Measurements from ENCODE around the gene TUBA1B.
"Not testable (repeated sequence)": the region's sequence is repeated elsewhere in the genome, so short reads cannot be mapped to it uniquely, and the experiment has no call there.

Gene TUBA1B

GRCh38 chr12:49161901-49162300, 30.7 kb upstream of the TUBA1B start:
- not testable (repeated sequence) for H3K36me3 ChIP-seq (replicated peaks in 1 of 2; ENCODE audit: control insufficient read depth in 2 of 2, insufficient read depth in 2 of 2, low read length in 2 of 2); H3K4me3 ChIP-seq (ENCODE audit: low read length in 2 of 2); H3K4me2 ChIP-seq (ENCODE audit: insufficient read depth, low read length, poor library complexity, severe bottlenecking); H2BK12ac ChIP-seq (ENCODE audit: low read length); DNase-seq (ENCODE audit: low spot score); H2AFZ ChIP-seq (ENCODE audit: low read length); H2BK5ac ChIP-seq (ENCODE audit: low read length); H4K91ac ChIP-seq (ENCODE audit: low read depth, low read length, poor library complexity); H3K4me1 ChIP-seq (ENCODE audit: control insufficient read depth in 2 of 2, insufficient read depth in 1 of 2, low read depth in 1 of 2, low read length in 2 of 2); H3K27ac ChIP-seq (replicated peaks; ENCODE audit: low read length); H3K18ac ChIP-seq (ENCODE audit: low read length); H3K4ac ChIP-seq (ENCODE audit: low read length); H3K9ac ChIP-seq (ENCODE audit: low read depth, low read length, poor library complexity); H3K23ac ChIP-seq (ENCODE audit: low read depth, low read length, poor library complexity); H3K79me1 ChIP-seq (ENCODE audit: low read depth, low read length); H3K9me3 ChIP-seq (replicated peaks in 1 of 2; ENCODE audit: control insufficient read depth in 2 of 2, insufficient read depth in 1 of 2, low read depth in 1 of 2, low read length in 2 of 2); H4K8ac ChIP-seq (ENCODE audit: low read depth, low read length); H2BK120ac ChIP-seq (ENCODE audit: low read depth, low read length); H3K27me3 ChIP-seq (ENCODE audit: control insufficient read depth in 3 of 3, insufficient read depth in 3 of 3, low read depth in 1 of 3, low read length in 3 of 3); H3K14ac ChIP-seq (ENCODE audit: low read length); H2BK15ac ChIP-seq (ENCODE audit: low read length); H2AK5ac ChIP-seq (ENCODE audit: low read depth, low read length)
- no CpG with 5 or more reads among the region's 4 CpGs for WGBS, 2 donors (ENCODE audit: extremely low coverage in 2 of 2, insufficient read length in 2 of 2, insufficient replicate concordance in 1 of 2)

GRCh38 chr12:49161092-49161795, 30.0 kb upstream of the TUBA1B start:
- no peak for DNase-seq (ENCODE audit: low spot score)
- H3K27ac ChIP-seq (replicated peaks; ENCODE audit: low read length): no peak overlapping the region
- H3K14ac ChIP-seq (ENCODE audit: low read length): no peak overlapping the region
- no peak overlapping the region for H3K4ac ChIP-seq (ENCODE audit: low read length)
- no peak overlapping the region for H2BK12ac ChIP-seq (ENCODE audit: low read length)
- H3K27me3 ChIP-seq (ENCODE audit: control insufficient read depth in 3 of 3, insufficient read depth in 3 of 3, low read depth in 1 of 3, low read length in 3 of 3): no peaks in the 10 kb centered on the region
- no peak overlapping the region for H2AK5ac ChIP-seq (ENCODE audit: low read depth, low read length)
- no peak overlapping the region for H3K9ac ChIP-seq (ENCODE audit: low read depth, low read length, poor library complexity)
- H3K23ac ChIP-seq (ENCODE audit: low read depth, low read length, poor library complexity): no peak overlapping the region
- no peak overlapping the region for H2BK120ac ChIP-seq (ENCODE audit: low read depth, low read length)
- no peak overlapping the region for H4K91ac ChIP-seq (ENCODE audit: low read depth, low read length, poor library complexity)
- H3K4me3 ChIP-seq (ENCODE audit: low read length in 2 of 2): no peak overlapping the region
- H3K36me3 ChIP-seq (replicated peaks in 1 of 2; ENCODE audit: control insufficient read depth in 2 of 2, insufficient read depth in 2 of 2, low read length in 2 of 2): no peaks in the 10 kb centered on the region
- H3K79me1 ChIP-seq (ENCODE audit: low read depth, low read length): no peaks in the 10 kb centered on the region
- H3K18ac ChIP-seq (ENCODE audit: low read length): no peak overlapping the region
- H2BK5ac ChIP-seq (ENCODE audit: low read length): no peak overlapping the region
- H3K4me2 ChIP-seq (ENCODE audit: insufficient read depth, low read length, poor library complexity, severe bottlenecking): no peak overlapping the region
- no peak overlapping the region for H2AFZ ChIP-seq (ENCODE audit: low read length)
- H2BK15ac ChIP-seq (ENCODE audit: low read length): no peak overlapping the region
- H3K4me1 ChIP-seq (ENCODE audit: control insufficient read depth in 2 of 2, insufficient read depth in 1 of 2, low read depth in 1 of 2, low read length in 2 of 2): no peaks in the 10 kb centered on the region
- no CpG with 5 or more reads among the region's 6 CpGs for WGBS, 2 donors (ENCODE audit: extremely low coverage in 2 of 2, insufficient read length in 2 of 2, insufficient replicate concordance in 1 of 2)
- no peak overlapping the region for H4K8ac ChIP-seq (ENCODE audit: low read depth, low read length)
- no peaks in the 10 kb centered on the region for H3K9me3 ChIP-seq (replicated peaks in 1 of 2; ENCODE audit: control insufficient read depth in 2 of 2, insufficient read depth in 1 of 2, low read depth in 1 of 2, low read length in 2 of 2)

GRCh38 chr12:49160399-49160798, 29.2 kb upstream of the TUBA1B start:
- no peaks in the 10 kb centered on the region for H3K4me1 ChIP-seq (ENCODE audit: control insufficient read depth in 2 of 2, insufficient read depth in 1 of 2, low read depth in 1 of 2, low read length in 2 of 2)
- H3K27ac ChIP-seq (replicated peaks; ENCODE audit: low read length): no peak overlapping the region
- H3K36me3 ChIP-seq (replicated peaks in 1 of 2; ENCODE audit: control insufficient read depth in 2 of 2, insufficient read depth in 2 of 2, low read length in 2 of 2): no peaks in the 10 kb centered on the region
- H2BK120ac ChIP-seq (ENCODE audit: low read depth, low read length): no peak overlapping the region
- H3K79me1 ChIP-seq (ENCODE audit: low read depth, low read length): no peaks in the 10 kb centered on the region
- H3K18ac ChIP-seq (ENCODE audit: low read length): no peak overlapping the region
- H2AFZ ChIP-seq (ENCODE audit: low read length): no peak overlapping the region
- DNase-seq (ENCODE audit: low spot score): no peak
- no peak overlapping the region for H3K4me3 ChIP-seq (ENCODE audit: low read length in 2 of 2)
- no peak overlapping the region for H3K4ac ChIP-seq (ENCODE audit: low read length)
- H3K14ac ChIP-seq (ENCODE audit: low read length): peak overlapping the region; percentile 57
- no peak overlapping the region for H2BK15ac ChIP-seq (ENCODE audit: low read length)
- WGBS, 2 donors (ENCODE audit: extremely low coverage in 2 of 2, insufficient read length in 2 of 2, insufficient replicate concordance in 1 of 2): no CpG with 5 or more reads among the region's 2 CpGs
- H4K8ac ChIP-seq (ENCODE audit: low read depth, low read length): no peak overlapping the region
- H3K4me2 ChIP-seq (ENCODE audit: insufficient read depth, low read length, poor library complexity, severe bottlenecking): no peak overlapping the region
- H3K9me3 ChIP-seq (replicated peaks in 1 of 2; ENCODE audit: control insufficient read depth in 2 of 2, insufficient read depth in 1 of 2, low read depth in 1 of 2, low read length in 2 of 2): no peaks in the 10 kb centered on the region
- no peak overlapping the region for H2BK12ac ChIP-seq (ENCODE audit: low read length)
- H4K91ac ChIP-seq (ENCODE audit: low read depth, low read length, poor library complexity): no peak overlapping the region
- H2AK5ac ChIP-seq (ENCODE audit: low read depth, low read length): no peak overlapping the region
- H3K9ac ChIP-seq (ENCODE audit: low read depth, low read length, poor library complexity): no peak overlapping the region
- no peak overlapping the region for H3K23ac ChIP-seq (ENCODE audit: low read depth, low read length, poor library complexity)
- no peaks in the 10 kb centered on the region for H3K27me3 ChIP-seq (ENCODE audit: control insufficient read depth in 3 of 3, insufficient read depth in 3 of 3, low read depth in 1 of 3, low read length in 3 of 3)
- no peak overlapping the region for H2BK5ac ChIP-seq (ENCODE audit: low read length)

- no peaks in the 10 kb centered on the region for H3K9me3 ChIP-seq (replicated peaks in 1 of 2; ENCODE audit: control insufficient read depth in 2 of 2, insufficient read depth in 1 of 2, low read depth in 1 of 2, low read length in 2 of 2)
- no peak overlapping the region for H2AFZ ChIP-seq (ENCODE audit: low read length)
- no peak overlapping the region for H2BK12ac ChIP-seq (ENCODE audit: low read length)
- no peak overlapping the region for H4K8ac ChIP-seq (ENCODE audit: low read depth, low read length)
- DNase-seq (ENCODE audit: low spot score): no peak
- no peak overlapping the region for H2BK15ac ChIP-seq (ENCODE audit: low read length)
- no peak overlapping the region for H3K27ac ChIP-seq (replicated peaks; ENCODE audit: low read length)
- no peaks in the 10 kb centered on the region for H3K79me1 ChIP-seq (ENCODE audit: low read depth, low read length)
- H3K4ac ChIP-seq (ENCODE audit: low read length): no peak overlapping the region
- H3K27me3 ChIP-seq (ENCODE audit: control insufficient read depth in 3 of 3, insufficient read depth in 3 of 3, low read depth in 1 of 3, low read length in 3 of 3): no peaks in the 10 kb centered on the region
- H2BK120ac ChIP-seq (ENCODE audit: low read depth, low read length): no peak overlapping the region
- H2AK5ac ChIP-seq (ENCODE audit: low read depth, low read length): no peak overlapping the region
- no peak overlapping the region for H3K4me3 ChIP-seq (ENCODE audit: low read length in 2 of 2)
- no CpG with 5 or more reads among the region's 3 CpGs for whole genome bisulfite sequencing, 2 donors (ENCODE audit: extremely low coverage in 2 of 2, insufficient read length in 2 of 2, insufficient replicate concordance in 1 of 2)
- no peak overlapping the region for H2BK5ac ChIP-seq (ENCODE audit: low read length)
- no peak overlapping the region for H3K4me2 ChIP-seq (ENCODE audit: insufficient read depth, low read length, poor library complexity, severe bottlenecking)
- H3K18ac ChIP-seq (ENCODE audit: low read length): no peak overlapping the region
- H4K91ac ChIP-seq (ENCODE audit: low read depth, low read length, poor library complexity): no peak overlapping the region
- H3K36me3 ChIP-seq (replicated peaks in 1 of 2; ENCODE audit: control insufficient read depth in 2 of 2, insufficient read depth in 2 of 2, low read length in 2 of 2): no peaks in the 10 kb centered on the region
- no peak overlapping the region for H3K9ac ChIP-seq (ENCODE audit: low read depth, low read length, poor library complexity)
- H3K4me1 ChIP-seq (ENCODE audit: control insufficient read depth in 2 of 2, insufficient read depth in 1 of 2, low read depth in 1 of 2, low read length in 2 of 2): no peaks in the 10 kb centered on the region
- H3K23ac ChIP-seq (ENCODE audit: low read depth, low read length, poor library complexity): no peak overlapping the region
- no peak overlapping the region for H3K14ac ChIP-seq (ENCODE audit: low read length)
Observed at GRCh38 chr12:49154221-49154620, 23.0 kb upstream of the TUBA1B start.
